ENCODE results near the gene CDK9. TPM values are rescaled to one million over a fixed set of nuclear protein-coding genes. Genes with fewer than 3 reads are reported as not detected.
A peak's percentile ranks its signal among the peaks of the same experiment; 100 is the strongest.

Gene CDK9
- total RNA-seq, 1 donor from 2014 or later = 96.2 TPM

- Histone ChIP-seq H3K4me3 (no peak overlapping the region), H3K9me3 (no peaks in the 10 kb centered on the region), H3K27ac (no peak overlapping the region), H3K4me1 (no peaks in the 10 kb centered on the region), H3K36me3 (peaks cover 95% of the 10 kb centered on the region), H3K27me3 (ENCODE audit: low read depth) (no peaks in the 10 kb centered on the region)
- intact Hi-C loops (cut with DNase I) = no loop called here
- DNase-seq (no peak), ATAC-seq (no peak)
- TF ChIP-seq, protein P1, sequence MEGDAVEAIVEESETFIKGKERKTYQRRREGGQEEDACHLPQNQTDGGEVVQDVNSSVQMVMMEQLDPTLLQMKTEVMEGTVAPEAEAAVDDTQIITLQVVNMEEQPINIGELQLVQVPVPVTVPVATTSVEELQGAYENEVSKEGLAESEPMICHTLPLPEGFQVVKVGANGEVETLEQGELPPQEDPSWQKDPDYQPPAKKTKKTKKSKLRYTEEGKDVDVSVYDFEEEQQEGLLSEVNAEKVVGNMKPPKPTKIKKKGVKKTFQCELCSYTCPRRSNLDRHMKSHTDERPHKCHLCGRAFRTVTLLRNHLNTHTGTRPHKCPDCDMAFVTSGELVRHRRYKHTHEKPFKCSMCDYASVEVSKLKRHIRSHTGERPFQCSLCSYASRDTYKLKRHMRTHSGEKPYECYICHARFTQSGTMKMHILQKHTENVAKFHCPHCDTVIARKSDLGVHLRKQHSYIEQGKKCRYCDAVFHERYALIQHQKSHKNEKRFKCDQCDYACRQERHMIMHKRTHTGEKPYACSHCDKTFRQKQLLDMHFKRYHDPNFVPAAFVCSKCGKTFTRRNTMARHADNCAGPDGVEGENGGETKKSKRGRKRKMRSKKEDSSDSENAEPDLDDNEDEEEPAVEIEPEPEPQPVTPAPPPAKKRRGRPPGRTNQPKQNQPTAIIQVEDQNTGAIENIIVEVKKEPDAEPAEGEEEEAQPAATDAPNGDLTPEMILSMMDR (IDR thresholded peaks at IDR 0.05) = no peak
Measured at GRCh38 chr9:127817881-127818434, 32.1 kb downstream of the CDK9 start.

DNA sequence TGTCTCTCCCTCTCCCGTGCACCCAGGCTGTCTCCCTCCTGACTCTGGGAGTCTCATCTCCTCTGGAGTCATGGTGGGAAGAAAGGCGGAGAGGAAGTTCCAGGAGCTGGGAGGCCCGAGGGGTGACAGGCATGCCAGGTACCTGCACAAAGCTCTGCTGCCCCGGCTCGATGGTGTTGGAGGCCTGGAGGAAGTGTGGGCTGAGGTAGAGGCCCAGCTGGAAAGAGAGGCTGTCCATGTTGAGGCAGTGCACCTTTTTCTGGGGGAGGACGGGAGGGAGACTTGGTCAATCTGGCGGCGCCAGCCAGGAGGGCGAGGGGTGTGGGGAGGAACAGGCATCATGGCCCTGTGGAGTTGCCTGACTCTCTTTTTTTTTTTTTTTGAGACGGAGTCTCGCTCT, 32.7 kb downstream of the CDK9 start:
- Histone ChIP-seq H3K4me3 (no peak overlapping the region), H3K9me3 (no peaks in the 10 kb centered on the region), H3K27me3 (ENCODE audit: low read depth) (no peaks in the 10 kb centered on the region), H3K4me1 (no peaks in the 10 kb centered on the region), H3K36me3 (peaks cover 95% of the 10 kb centered on the region), H3K27ac (no peak overlapping the region)
- no peak for ATAC-seq
- intact Hi-C loops (cut with DNase I) = no loop called here
- DNase-seq = no peak
- TF ChIP-seq, protein P1 (IDR thresholded peaks at IDR 0.05) = no peak

GRCh38 chr9:127822108-127822507, 36.3 kb downstream of the CDK9 start:
- ATAC-seq (no peak), DNase-seq (no peak)
- Histone ChIP-seq H3K27me3 (ENCODE audit: low read depth) (no peaks in the 10 kb centered on the region), H3K4me3 (no peak overlapping the region), H3K9me3 (no peaks in the 10 kb centered on the region), H3K36me3 (peaks cover 93% of the 10 kb centered on the region), H3K4me1 (peaks cover 16% of the 10 kb centered on the region), H3K27ac (no peak overlapping the region)
- TF ChIP-seq, protein P1 (IDR thresholded peaks at IDR 0.05) = no peak
- intact Hi-C loops (cut with DNase I) = no loop called here

- peak; percentile 17 to 34 for ATAC-seq
- intact Hi-C loops (cut with DNase I) = no loop called here
- TF ChIP-seq, protein P1 (IDR thresholded peaks at IDR 0.05) = peak; percentile 33
- H3K27ac ChIP-seq = no peak overlapping the region
- H3K4me1 ChIP-seq = peaks cover 49% of the 10 kb centered on the region
- H3K9me3 ChIP-seq = no peaks in the 10 kb centered on the region
- H3K4me3 ChIP-seq = no peak overlapping the region
- peaks cover 73% of the 10 kb centered on the region for H3K36me3 ChIP-seq
- H3K27me3 ChIP-seq (ENCODE audit: low read depth) = no peaks in the 10 kb centered on the region
- peak; percentile 66 for DNase-seq
Measured at GRCh38 chr9:127825319-127826051, 39.7 kb downstream of the CDK9 start.

DNA sequence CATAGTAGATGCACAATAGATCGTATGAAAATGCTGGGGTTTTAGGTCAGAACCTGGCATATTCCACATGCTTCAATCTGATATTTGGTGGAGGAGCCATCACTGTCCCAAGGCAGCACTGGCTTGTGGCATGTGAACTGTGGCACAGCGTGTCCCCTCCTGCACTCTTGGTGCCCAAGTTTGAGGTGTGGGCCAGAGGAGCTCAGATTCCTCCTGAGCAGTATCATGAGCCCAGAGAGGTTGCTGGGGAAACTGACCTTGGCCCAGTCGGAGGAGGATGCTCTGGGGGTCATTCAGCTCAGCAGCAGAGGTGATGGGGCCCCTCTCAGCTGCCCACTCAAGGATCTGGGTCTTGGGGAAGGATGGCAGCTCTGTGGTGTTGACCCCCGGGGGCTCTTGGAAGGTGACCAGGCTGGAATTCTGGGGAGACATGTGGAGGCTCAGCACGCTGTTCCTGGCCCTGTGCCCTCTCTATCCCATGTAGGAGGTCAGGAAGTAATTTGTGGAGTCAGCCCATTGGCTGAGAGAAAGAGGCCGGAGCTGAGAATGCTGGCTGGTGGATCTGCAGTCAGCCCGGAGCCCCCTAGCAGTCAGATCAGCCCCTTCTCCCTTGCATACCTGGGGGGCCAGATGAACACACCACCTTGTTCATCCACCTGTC, 40.5 kb downstream of the CDK9 start:
- H3K27me3 ChIP-seq (ENCODE audit: low read depth) = no peaks in the 10 kb centered on the region
- no peak overlapping the region for H3K4me3 ChIP-seq
- TF ChIP-seq, protein P1 (IDR thresholded peaks at IDR 0.05) = no peak
- peaks cover 55% of the 10 kb centered on the region for H3K4me1 ChIP-seq
- ATAC-seq (no peak), DNase-seq (no peak)
- intact Hi-C loops (cut with DNase I) = no loop called here
- peaks cover 72% of the 10 kb centered on the region for H3K36me3 ChIP-seq
- H3K9me3 ChIP-seq = no peaks in the 10 kb centered on the region
- H3K27ac ChIP-seq = peak overlapping the region; percentile 83
